ENCODE results near the gene NOTCH1. TPM values are rescaled to one million over a fixed set of nuclear protein-coding genes. Genes with fewer than 3 reads are reported as not detected.

NOTCH1 gene
- total RNA-seq, 2 donors from 2014 or later: 29.6 to 65.3 TPM

DNA sequence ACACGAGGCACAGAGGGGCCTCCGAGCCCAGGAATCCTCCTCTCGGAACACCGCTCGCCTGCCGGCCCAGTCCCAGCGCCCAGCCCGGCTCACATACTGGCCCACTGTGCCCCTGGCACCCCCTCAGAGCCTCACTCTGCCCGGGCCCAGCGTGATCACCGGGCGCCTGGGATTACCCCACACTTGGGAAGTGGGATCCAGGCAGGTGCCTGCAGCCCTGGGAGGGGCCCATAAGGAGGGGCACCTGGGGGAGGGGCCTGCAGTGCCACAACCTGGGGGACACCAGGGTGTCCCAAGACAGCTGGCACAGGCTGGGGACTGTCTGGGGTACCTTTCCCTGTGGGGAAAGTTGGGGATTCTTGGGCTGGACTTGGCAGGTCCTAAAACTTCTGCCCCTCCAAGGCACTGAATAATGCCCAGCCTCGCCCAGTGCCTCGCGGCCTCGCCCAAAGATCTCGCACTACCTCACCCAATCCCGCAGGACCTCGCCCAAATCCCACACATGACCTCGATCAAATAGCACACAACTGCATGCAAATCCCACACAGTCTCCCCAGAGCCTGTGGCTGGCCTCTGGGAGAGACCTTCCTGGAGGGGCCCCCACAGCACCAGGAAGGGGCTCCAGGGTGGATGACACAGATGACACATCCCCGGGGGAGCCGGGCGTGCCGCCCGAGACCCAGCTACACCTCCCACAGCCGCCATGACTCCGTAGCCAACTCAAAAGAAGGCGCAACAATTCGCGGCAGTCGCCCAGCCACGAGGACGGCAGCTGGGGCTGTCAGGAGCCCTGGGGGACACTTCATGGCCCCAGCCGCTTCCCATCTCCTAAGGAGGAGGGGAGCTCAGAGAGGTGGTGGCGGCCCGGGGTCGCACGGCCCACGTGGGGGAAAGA lies 13.7 kb downstream of the NOTCH1 start:
- Histone ChIP-seq H3K36me3 (replicated peaks in 1 of 2; ENCODE audit: insufficient read depth in 1 of 2, low read depth in 2 of 2) (peaks cover 0 to under 1% of the 10 kb centered on the region in 2 donors), H3K4me1 (peaks cover 74% of the 10 kb centered on the region), H3K4me3 (no peak overlapping the region), H3K9me3 (no peaks in the 10 kb centered on the region), H3K27ac (no peak overlapping the region), H3K27me3 (no peaks in the 10 kb centered on the region)
- 74 to 81% methylated on average over 13 to 39 of the region's 39 CpGs for WGBS, 2 donors
- ATAC-seq (no peak), DNase-seq (no peak)
- TF ChIP-seq, protein P1, sequence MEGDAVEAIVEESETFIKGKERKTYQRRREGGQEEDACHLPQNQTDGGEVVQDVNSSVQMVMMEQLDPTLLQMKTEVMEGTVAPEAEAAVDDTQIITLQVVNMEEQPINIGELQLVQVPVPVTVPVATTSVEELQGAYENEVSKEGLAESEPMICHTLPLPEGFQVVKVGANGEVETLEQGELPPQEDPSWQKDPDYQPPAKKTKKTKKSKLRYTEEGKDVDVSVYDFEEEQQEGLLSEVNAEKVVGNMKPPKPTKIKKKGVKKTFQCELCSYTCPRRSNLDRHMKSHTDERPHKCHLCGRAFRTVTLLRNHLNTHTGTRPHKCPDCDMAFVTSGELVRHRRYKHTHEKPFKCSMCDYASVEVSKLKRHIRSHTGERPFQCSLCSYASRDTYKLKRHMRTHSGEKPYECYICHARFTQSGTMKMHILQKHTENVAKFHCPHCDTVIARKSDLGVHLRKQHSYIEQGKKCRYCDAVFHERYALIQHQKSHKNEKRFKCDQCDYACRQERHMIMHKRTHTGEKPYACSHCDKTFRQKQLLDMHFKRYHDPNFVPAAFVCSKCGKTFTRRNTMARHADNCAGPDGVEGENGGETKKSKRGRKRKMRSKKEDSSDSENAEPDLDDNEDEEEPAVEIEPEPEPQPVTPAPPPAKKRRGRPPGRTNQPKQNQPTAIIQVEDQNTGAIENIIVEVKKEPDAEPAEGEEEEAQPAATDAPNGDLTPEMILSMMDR (IDR thresholded peaks at IDR 0.05): no peak
- TF ChIP-seq POLR2A (IDR thresholded peaks at IDR 0.05): no peak
- intact Hi-C loops (cut with DNase I): no loop called here

DNA sequence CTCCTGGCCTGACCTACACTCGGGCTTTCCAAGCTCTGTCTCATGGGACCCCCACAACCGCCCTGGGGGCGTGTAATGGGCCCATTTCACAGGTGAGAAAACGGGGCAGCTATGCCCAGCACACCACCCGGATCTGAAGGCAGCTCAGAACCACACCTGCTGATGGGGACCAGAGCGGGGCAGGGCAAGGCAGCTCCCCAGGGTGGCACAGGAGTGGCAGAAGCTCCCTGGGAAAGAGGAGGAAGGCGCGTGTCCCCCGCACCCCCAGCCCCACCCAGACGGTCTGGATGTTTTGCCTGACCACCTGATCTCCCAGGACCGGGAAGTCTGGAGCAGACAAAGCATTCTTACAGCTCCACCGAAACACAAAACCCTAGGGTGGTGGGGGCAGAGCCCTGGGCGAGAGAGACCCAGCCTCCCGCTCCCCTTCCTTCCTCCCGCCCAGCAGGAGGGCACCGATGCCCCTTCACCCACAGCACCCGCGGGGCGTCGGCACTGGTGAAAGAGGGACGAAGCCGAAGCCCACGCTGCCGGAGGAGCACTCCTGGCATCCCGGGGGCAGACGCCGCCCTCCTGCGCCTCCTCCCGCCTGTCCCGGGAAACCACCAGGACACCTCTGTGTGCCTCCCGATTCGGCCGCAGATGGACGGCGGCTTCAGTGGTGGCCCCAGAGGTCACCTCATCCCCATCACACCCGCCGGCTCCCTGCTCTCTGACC lies 14.5 kb downstream of the NOTCH1 start:
- WGBS, 2 donors: 81 to 86% methylated on average over 15 to 31 of the region's 37 CpGs
- no peaks in the 10 kb centered on the region for H3K36me3 ChIP-seq (replicated peaks in 1 of 2; ENCODE audit: insufficient read depth in 1 of 2, low read depth in 2 of 2)
- no peak for ATAC-seq
- H3K27ac ChIP-seq: peak overlapping the region in 1 of 4 donors; percentile 30
- peaks cover 78% of the 10 kb centered on the region for H3K4me1 ChIP-seq
- H3K27me3 ChIP-seq: no peaks in the 10 kb centered on the region
- H3K9me3 ChIP-seq: no peaks in the 10 kb centered on the region
- H3K4me3 ChIP-seq: no peak overlapping the region
- intact Hi-C loops (cut with DNase I): no loop called here
- TF ChIP-seq POLR2A (IDR thresholded peaks at IDR 0.05): no peak
- TF ChIP-seq, protein P1 (IDR thresholded peaks at IDR 0.05): no peak
- DNase-seq: no peak

DNA sequence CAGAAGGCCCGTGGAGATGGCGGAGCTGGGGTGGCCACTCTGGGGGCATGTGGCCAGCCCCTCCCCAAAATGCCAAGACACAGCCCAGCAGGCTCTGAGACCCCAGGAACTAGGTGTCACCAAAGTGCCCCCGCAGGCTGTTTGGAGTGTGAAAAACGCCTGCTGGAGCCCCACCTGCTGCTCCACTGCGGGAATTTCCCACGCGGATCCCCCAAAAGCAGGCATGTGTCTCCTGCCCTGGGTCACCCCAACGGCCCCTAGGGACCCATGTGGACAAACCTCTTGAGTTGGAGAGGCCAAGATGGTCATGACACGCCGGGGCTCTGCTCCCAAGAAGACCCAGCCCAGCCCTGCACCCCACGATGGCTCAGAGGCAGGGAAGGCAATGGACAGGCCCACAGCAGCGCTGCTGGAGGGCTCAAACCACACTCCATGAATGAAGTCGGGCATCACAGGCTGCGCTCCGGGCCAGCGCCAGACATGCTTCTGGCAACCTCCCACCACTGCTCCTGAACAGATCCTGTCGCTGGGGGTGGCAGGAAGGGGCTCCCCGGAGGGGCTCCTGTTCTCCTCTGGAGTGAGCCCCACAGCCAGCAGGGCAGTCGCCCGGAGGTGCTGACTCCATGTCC lies 15.3 kb downstream of the NOTCH1 start:
- intact Hi-C loops (cut with DNase I): no loop called here
- ATAC-seq: no peak
- Histone ChIP-seq H3K9me3 (no peaks in the 10 kb centered on the region), H3K27ac (peak overlapping the region in 2 of 4 donors; percentile 28 to 30), H3K27me3 (no peaks in the 10 kb centered on the region), H3K4me1 (peaks cover 80% of the 10 kb centered on the region), H3K4me3 (no peak overlapping the region), H3K36me3 (replicated peaks in 1 of 2; ENCODE audit: insufficient read depth in 1 of 2, low read depth in 2 of 2) (no peaks in the 10 kb centered on the region)
- WGBS, 2 donors: 40 to 63% methylated on average over 1 to 20 of the region's 20 CpGs
- TF ChIP-seq POLR2A (IDR thresholded peaks at IDR 0.05): no peak
- TF ChIP-seq, protein P1 (IDR thresholded peaks at IDR 0.05): no peak
- DNase-seq: no peak

DNA sequence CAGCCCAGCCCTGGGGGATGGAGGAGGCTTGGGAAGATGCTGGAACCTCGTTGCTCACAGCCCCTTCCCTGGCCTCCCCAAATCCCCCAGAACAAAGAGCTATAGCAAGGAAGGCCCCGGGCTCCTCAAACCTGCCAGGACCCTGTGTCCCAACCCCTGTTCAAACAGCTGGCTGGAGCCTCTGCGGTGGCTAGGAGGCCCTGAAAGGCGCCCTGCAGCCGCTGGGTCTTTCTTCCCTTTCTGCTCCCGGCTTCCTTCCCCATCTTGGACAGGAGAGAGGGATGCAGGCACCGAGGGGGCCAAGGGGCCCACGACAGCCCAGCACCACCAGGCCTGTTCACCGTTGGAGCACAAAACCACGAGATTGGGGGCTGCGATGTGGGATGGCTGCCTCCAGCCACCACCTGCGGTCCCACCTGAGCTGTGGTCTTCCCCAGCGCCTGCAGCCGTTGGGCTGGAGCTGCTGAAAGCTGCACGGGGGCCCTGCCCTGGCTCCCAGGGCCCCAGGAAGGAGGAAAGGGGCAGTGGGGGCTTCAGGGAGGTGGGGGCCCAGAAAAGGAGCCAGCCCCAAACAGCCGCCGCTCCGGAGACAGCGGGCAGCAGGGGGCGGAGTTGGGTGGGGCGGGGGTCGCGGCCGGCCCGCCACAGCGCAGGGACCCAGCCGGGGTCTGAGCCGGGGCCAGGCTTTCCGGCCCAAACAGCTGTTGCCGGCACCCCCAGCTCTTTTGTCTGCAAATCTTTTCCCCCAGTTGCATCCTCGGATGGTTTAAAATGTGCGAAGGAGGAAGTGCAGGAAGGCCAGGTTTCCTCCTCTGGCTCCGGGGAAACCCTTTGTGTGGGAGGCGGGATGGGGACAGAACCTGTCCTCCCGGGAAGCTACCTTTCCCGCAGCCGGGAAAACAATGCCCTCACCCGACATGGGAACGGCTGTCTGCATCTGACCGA lies 16.1 kb downstream of the NOTCH1 start:
- H3K4me3 ChIP-seq: no peak overlapping the region
- no peaks in the 10 kb centered on the region for H3K9me3 ChIP-seq
- H3K27ac ChIP-seq: peak overlapping the region in 2 of 4 donors; percentile 20 to 28
- peaks cover 84% of the 10 kb centered on the region for H3K4me1 ChIP-seq
- TF ChIP-seq, protein P1 (IDR thresholded peaks at IDR 0.05): no peak
- no peak for TF ChIP-seq POLR2A (IDR thresholded peaks at IDR 0.05)
- intact Hi-C loops (cut with DNase I): no loop called here
- H3K36me3 ChIP-seq (replicated peaks in 1 of 2; ENCODE audit: insufficient read depth in 1 of 2, low read depth in 2 of 2): no peaks in the 10 kb centered on the region
- ATAC-seq (no peak), DNase-seq (no peak)
- 72 to 85% methylated on average over 25 to 32 of the region's 40 CpGs for WGBS, 2 donors
- no peaks in the 10 kb centered on the region for H3K27me3 ChIP-seq

Data from body of pancreas (tissue), 4 donors.